Measurements from ENCODE around the gene KIF7.

- TF ChIP-seq CTCF (IDR thresholded peaks at IDR 0.05; ENCODE audit: borderline replicate concordance, extremely low read depth, low read length, poor library complexity, severe bottlenecking) (no peak), EZH2 (IDR thresholded peaks at IDR 0.05; ENCODE audit: borderline replicate concordance, low read depth, low read length, severe bottlenecking) (no peak)
Measured at GRCh38 chr15:89669941-89670340, 14.7 kb upstream of the KIF7 start.

Measured in DND-41 (cell line).